NCI-H2227 (cell line): ENCODE measurements around the gene NTRK2.

Experiments
- DNase-seq: peaks from one replicate; lab custom pipeline; 2025; ENCODE audit not compliant: unreplicated experiment; lab: John Stamatoyannopoulos, UW

NTRK2 gene

DNA sequence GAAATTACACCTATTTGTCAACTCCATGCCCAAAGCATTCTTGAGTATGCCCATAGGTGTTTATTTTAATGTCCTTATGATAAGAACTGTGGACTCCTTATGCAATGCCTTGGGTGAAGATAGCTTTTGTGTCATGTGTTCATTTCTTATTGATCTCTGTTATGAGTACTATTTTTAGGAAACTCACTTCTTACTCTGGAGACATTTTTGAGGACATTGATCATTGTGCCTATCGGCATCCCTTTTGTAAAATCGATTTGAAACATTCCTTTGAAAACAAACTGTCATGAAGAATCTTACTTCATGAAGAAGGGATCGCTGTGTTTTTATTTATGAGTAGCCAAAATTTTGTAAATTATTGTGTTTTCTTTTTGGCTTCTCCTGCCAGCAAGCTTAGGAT lies 257.3 kb downstream of the NTRK2 start:
- DNase-seq = no peak

DNA sequence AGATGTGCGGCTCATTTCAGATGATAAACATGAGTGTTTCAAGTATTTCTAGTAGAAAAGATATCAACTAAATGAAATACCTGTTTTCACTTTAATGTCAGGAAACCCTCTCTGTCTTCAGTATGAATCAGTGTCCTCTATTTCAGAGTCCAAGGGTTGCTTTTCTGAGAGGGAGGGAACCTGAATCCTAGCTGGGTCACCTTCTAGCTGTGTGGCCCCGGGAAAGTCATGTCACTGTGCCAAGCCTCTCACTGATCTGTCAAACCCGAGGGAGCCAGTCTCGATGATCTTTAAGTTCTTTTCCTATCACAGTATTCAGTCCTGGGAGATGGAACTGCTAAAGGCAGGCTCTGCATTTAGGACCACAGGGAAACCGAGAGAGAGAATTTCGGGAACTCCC lies 258.9 kb downstream of the NTRK2 start:
- no peak for DNase-seq

DNA sequence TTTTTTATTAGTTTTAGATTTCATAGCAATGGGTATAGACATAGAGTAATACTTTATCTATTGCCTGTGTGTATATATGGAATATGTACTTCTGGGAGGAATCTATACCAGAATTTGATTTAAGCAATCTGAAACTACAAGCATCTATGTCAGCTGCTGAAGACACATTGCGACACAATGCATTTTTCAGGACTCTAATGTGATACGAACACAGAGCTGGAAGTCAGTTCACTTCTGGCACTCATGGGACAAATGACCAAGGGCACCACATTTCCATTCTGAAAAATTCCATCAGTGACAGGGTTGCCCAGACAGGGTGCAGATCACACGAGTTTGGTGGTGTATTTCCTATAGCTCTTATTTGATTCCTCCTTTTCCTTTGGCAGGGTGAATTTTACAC lies 259.5 kb downstream of the NTRK2 start:
- no peak for DNase-seq

DNA sequence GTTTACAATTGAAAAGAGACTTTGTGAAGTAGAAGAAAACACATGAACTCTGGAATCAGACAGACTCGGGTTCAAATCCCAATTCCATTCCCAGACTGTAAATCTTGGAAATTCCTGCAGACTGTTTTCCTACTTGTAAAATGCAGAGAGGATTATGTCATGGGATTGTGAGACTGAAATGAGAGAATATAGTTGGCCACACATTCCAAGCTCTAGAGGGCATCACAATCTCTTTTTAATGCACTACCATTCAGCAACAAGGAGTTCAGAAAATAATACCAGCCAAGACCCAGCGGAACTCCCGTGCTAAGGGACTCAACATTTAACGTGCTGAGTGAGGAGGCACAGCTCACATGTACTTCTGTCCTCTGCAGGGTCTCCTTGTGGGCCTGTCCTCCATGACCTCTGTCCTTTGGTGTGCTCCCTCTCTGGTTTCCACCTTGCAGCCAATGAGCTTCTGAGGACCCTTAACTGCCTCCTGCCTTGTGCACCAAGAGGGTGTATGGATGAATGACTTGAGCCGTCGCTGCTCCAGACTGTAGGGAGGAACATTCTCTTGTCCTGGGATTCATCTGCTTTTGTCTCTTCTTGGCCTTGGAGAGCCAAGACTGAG lies 263.5 kb downstream of the NTRK2 start:
- no peak for DNase-seq

DNA sequence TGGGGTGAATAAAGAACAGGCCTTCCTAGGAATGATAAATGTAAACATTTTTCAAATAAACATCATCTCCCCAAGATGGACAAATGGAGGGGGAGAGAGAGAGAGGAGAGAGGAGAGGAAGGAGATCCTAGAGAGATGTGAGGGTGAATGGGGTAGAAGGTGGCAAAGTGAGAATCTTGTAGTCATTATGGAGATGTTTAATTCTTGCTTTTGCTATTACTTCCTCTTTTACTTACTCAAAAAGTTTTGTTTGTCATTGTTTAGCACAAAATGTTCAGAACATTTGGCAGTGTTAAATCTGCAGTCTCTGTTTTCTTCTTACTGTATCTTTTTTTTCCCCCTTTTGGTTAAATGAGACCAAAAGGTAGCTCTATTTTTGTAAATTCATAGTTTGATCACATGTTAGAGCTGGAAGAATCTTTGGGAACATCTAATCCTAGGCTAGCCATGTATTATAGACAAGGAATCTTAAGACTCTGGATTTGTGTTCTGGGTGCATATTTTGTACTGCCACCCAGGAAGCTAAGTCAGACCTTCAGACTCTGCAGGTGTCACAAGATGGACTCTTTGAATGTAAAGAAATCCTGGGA lies 266.1 kb downstream of the NTRK2 start:
- DNase-seq = no peak

DNA sequence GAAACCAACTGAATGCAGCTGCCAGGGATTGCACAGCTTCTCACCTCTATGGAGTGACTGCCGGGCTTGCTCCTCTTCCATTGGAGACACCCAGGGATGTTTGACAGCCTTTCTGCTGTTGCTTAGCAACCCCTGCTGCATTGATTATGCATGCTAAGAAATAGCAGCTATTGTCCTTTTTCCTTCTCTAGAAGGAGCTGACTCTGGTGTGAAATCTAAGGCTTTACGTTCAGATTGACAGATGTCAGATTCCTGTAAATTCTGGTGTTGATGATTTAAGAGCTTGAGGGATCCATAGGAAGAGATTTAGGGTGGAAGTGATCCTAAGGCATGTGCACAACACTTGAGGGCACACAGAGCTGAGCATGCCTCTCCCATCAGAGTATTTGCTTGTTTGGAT lies 267.7 kb downstream of the NTRK2 start:
- no peak for DNase-seq

DNA sequence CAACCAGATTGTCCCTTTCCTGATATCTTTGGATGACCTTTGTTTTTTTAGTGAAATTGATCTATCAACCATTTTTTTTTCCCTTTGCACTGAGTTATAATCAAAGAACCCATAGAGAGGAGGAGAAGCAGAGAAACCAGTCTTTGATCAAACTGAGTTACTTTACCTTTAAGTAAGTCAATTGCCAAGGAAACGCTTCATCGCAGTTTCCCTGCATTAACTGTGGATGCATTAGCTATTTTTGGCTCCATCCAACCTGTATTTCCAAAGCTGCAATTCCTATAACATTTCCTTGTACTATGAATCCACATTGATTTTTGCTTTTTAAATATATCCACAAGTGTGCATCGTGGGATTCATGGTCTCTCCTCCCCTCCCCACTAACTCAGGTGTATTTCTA lies 268.1 kb downstream of the NTRK2 start:
- DNase-seq = no peak

DNA sequence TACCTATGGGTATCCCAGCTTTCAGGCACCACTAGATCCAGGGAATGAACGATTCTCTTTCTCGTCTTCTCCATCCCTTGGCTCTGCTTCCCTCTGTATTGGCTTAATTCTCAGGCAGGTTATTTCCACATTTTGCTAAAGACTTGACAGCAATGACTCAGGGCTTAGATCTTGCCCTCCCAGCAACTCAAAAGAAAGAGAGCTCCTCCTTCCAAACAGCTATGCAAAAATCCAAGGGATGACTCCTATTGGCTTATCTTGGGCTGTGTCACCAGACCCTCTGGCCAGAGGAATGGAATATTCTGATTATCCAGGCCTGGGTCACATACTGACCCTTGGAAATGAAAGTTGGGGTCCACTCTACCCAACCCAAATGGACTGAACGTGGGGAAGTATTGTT lies 270.2 kb downstream of the NTRK2 start:
- no peak for DNase-seq

DNA sequence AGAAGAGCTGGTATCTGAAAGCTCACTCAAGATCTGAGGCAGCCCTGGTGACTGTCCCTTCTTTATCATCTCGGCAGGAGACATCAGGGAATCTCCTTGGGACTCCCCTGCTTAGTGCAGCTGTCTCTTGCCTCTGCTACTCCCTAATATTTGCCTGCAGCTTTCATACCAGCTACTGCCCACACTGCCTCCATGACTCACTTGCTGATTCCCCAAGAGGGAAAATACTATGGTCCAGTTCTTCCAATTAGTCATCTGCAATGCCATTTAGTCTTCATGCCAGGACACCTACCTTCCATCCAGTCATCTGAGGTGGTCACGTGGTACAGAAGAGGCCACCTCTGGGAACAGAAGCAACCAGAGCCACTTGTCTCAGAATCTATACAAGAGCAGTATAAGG lies 270.8 kb downstream of the NTRK2 start:
- no peak for DNase-seq

DNA sequence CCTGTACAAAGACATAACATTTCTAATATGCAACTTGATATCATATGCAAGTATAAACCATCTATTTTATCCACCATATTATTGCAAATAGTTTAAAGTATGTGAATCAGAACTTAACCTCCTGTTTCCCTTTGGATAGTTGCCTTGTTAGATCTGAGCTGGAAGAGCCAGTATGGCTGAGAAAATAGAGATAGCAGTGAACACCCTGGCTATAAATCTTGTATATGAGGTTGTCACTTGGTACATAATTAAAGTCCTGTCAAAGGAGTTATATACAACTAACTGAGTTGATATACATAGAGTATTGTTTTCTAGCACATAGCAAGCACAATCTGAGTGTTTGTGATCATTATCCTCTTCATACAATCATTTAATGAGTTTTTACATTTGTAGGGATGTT lies 272.3 kb downstream of the NTRK2 start:
- no peak for DNase-seq

DNA sequence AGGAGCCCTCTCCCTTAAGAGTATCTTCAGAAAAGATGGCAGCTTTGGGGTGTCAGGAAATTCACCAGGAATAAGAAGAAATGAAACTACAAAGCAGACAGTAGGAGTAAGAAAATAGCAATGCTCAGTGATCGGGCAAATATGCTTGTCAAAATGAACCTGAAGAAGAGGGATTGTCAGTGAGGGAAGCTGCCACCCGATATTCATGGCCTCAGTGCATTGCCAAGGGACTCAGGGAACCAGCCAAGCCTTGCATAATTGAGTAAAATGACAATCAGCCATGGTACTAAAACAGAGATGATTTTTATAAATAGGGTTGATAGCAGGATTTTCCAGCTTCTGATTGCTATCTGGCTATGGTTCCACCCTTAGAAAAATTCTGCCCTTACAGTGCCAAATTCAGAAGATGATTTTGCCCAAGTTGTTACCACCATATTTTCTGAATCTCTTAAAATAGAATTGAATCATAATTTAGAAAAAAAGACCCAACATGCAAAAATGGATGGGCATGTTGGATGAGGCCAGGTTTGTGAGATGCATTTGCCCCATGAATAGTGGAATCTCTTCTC lies 274.0 kb downstream of the NTRK2 start:
- DNase-seq = no peak

DNA sequence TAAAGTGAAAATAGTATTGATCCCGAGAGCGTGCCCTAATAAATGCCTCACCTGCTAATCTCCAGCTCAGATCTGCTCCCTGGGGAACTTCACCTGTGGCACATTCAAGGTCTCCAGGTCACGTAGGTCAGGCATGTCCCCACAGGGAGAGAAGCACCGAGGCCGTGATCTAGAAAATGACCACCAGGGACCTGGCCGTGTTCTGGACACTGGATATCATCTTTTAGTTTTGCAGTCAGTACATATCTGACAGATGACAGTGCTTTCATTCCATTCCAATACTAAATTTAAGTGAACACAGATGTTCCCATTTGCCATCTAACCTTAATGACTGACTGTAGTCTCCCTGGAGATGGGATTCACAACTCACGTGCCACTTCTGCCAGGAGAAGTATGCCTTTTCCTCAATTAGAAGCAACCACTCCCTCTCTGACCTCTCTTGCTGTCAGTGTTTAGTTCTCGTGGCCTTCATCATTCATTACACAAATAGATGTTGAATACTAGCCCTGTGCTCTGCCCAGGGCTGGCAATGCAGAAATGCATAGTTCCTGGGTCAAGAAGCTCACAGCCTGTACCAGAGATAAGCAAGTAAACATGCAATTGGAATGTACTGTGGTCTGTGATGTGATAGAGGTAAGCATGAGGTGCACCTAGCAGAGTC lies 276.5 kb downstream of the NTRK2 start:
- no peak for DNase-seq

DNA sequence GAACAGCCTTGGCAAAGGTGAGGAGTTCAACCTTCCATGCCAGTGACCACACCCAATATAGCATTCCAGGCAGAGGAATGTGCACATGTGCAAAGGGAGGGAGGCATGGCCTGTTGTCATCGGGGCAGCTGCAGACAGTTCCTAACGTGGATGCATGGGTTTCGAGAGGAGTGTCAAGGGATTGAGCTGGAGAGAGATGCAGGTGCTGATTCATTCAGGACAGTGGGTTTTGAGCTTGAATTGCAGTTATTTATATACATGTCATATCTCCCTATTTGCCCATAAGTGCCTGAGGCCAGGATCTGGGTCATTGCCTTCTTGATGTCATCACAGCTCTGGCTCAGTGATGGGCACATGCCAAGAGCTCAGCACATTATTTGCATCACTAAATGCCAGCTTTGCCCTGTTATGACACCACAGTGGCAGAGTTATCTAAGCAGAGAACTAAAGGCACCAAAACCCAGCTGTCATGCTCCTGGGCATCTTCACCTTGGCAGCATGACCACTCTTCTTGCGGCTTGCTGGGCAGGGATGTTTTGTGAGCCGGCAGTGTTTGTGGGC lies 278.0 kb downstream of the NTRK2 start:
- DNase-seq = no peak

DNA sequence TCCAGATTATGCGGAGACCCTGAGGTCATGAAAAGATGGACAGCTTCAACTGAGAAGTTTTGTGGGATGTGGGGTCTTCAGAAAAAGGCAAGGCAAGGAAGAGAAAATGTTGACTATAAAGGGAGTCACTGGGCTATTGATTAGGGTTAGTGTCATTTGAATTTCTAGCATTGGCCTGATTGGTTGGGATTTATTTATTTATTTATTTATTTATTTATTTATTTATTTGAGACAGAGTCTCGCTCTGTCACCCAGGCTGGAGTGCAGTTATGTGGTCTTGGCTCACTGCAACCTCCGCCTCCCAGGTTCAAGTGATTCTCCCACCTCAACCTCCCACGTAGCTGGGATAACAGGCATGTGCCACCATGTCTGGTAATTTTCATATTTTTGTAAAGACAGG lies 279.7 kb downstream of the NTRK2 start:
- no peak for DNase-seq

DNA sequence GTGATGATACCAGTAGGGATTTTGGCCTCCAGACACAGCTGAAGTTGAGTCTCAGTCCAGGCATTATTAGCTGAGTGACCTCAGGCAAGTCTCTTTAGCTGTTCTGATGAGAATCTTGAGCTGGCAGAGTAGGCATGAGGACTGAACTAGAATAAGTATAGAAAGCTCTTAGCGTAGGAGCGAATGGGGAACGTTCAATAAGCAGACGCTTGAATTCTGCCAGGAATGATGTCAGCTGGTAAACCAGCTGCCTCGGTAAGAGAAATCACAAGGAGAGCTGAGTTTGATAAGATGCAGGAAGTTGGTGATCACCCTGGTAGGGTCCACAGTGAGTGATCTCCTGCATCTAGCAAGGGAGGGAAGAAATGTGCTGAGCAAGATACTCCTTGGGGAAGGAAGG lies 280.4 kb downstream of the NTRK2 start:
- DNase-seq = no peak

DNA sequence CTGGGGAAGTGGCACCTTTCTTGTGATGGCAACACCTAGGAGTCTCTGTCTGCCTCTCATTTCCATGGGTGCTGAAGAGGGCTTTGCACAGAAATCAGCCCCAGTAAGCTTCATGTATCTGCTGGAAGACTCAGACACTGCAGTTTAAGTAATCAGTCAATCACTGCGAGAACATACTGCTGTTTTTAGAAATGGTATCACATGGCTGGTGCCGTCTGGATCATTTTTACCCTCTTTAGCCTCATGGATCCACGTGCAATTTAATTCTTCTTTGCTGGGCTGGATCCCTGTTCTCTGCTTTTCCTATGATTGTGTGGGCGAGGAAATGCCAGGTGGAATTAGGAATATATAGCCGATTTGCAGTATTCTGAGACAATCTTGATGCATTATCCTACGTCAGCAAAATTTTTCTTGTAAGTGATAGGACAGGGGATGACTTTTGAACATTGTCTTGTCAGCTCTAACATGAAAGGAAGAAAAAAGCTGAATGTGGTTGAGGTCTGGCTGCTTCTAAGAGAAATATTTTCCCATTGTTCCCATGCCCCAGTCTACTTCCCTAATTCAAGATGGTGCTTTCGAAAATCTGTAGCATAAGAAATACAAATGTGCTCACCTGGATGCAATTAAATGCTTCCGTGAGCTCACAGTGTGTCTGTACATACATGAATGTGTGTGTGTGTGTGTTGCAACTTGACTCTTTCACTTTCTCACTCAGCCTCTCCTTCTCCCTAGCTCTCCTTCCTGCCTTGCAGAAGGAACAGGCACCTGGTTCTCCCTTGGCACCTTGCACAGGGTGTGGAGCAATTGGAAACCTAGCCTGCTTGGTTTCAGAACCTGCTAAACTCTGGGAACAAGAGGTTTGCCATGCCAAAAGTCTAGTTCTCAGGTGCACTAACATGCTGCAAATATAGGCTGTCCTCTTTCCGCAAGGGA lies 281.6 kb downstream of the NTRK2 start:
- no peak for DNase-seq

DNA sequence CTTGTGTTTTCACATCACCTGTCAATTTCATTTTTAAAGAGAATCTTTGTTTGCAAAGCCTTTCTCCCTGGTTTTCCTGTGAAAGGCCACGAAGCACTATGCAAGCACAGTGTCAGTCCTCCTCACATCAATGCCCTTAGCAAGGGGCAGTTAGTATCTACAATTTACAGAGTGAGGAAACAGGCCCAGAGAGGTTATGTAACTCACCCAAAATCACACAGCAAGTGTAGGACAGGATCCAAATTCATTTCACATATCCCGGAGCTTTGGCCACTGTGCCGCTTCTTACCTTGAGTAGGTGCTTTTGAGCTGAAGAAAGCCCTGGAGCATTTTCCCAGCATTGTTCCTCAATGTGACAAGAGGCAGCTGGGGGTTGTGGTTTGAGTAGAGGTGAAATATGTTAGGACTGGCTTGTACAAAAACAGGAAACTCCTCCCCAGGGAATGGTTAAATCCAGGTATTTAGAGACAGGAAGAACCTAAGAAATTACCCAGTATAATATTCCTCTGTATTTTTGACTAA lies 283.8 kb downstream of the NTRK2 start:
- no peak for DNase-seq

DNA sequence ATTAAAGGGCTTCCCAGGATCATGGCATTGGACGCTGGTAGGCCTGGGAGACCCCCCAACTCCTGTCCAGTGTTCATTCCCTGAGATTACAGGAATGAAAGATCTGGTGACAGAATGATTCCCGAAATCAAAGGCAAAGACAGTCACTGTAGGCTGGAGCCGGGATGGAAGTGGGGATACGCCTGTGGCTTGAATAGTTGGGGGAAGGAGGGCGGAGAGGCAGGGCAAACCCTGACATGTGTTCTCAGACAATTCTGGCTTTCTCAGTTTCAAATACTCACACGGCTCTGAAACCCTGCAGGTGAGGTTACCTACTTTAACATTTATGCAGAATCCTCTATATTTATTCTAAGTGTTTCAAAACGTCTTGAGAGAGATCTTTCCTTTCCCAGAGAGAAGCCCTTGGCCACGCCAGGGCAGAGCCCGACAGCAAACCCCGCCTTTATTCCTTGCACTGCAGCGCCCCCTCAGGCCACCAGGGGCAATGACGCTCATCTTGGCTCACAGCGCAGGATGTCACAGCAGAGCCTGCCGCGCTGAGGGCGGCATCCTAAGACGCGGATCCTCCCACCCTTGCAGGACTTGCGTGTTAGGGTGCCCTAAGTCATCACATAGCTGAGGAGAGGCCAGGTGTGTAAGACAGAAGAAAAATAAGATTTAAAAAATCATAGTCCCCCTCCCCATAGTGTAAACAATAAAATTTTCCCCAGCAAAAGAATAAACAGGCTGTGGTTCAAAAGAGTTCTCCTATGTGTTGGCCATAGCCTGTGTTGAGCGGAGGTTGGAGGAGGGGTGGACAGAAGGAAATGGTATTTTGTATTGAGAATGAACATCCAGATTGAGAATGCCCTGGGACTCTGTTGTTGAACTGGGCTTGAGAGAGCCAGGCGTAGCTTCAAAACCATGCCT lies 284.5 kb downstream of the NTRK2 start:
- peak; percentile 82 for DNase-seq

DNA sequence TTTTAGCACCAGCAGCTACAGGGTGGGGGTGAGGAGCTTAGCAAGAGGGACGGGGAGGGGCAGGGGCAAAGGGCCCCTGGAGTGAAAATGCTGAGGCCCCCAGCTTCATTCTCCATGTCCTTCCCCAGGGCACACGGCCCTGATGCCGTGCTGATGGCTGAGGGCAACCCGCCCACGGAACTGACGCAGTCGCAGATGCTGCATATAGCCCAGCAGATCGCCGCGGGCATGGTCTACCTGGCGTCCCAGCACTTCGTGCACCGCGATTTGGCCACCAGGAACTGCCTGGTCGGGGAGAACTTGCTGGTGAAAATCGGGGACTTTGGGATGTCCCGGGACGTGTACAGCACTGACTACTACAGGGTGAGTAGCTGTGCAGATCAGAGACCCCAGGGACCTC lies 285.6 kb downstream of the NTRK2 start:
- DNase-seq = no peak

DNA sequence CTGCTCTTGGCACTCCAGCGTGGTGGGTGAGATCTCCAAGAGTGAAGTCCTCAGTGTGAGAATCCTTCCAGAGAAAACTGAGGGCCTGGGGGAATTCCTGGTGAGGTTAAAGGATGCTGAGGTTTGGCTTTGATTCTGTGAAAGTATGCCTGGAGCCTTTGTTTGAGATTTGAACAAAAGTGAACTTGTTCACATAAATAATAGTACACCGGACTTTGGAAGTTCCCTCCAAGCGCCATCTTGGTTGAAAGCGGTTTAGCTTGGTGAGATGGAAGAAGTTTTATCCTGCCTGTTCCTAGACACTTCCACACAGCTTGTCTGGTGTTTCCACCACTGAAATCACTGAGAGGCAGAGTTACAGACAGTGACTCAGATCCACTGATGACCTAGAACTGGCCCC lies 286.4 kb downstream of the NTRK2 start:
- DNase-seq = no peak
